Measurements from ENCODE around the gene RNF17. TPM values are rescaled to one million over a fixed set of nuclear protein-coding genes. Genes with fewer than 3 reads are reported as not detected.

RNF17 gene
- polyA plus RNA-seq, 1 experiment = not detected

GRCh38 chr13:24890256-24890655, 126.3 kb downstream of the RNF17 start:
- POLR2A ChIA-PET = no interaction called here
- no peak for TF ChIP-seq CTCF (IDR thresholded peaks at IDR 0.05; ENCODE audit: insufficient read depth, low read depth, low read length)
- peaks cover 8% of the 10 kb centered on the region for H3K36me3 ChIP-seq (ENCODE audit: control insufficient read depth, insufficient read depth, low read length)
- no peak for DNase-seq (ENCODE audit: low read depth)
- H3K4me3 ChIP-seq (ENCODE audit: low read depth, low read length) = no peak overlapping the region
- CTCF ChIA-PET = no interaction called here
- no peaks in the 10 kb centered on the region for H3K27me3 ChIP-seq (ENCODE audit: control insufficient read depth, insufficient read depth, low read length)

- POLR2A ChIA-PET = no interaction called here
- H3K27me3 ChIP-seq (ENCODE audit: control insufficient read depth, insufficient read depth, low read length) = no peaks in the 10 kb centered on the region
- peaks cover 8% of the 10 kb centered on the region for H3K36me3 ChIP-seq (ENCODE audit: control insufficient read depth, insufficient read depth, low read length)
- no peak for TF ChIP-seq CTCF (IDR thresholded peaks at IDR 0.05; ENCODE audit: insufficient read depth, low read depth, low read length)
- no peak for DNase-seq (ENCODE audit: low read depth)
- CTCF ChIA-PET = no interaction called here
- H3K4me3 ChIP-seq (ENCODE audit: low read depth, low read length) = no peak overlapping the region
Measured at GRCh38 chr13:24891476-24892108, 127.6 kb downstream of the RNF17 start.

GRCh38 chr13:24892829-24893228, 128.9 kb downstream of the RNF17 start:
- ChIA-PET POLR2A (no interaction called here), CTCF (no interaction called here)
- no peaks in the 10 kb centered on the region for H3K27me3 ChIP-seq (ENCODE audit: control insufficient read depth, insufficient read depth, low read length)
- no peak for DNase-seq (ENCODE audit: low read depth)
- H3K4me3 ChIP-seq (ENCODE audit: low read depth, low read length) = no peak overlapping the region
- TF ChIP-seq CTCF (IDR thresholded peaks at IDR 0.05; ENCODE audit: insufficient read depth, low read depth, low read length) = no peak
- peaks cover 8% of the 10 kb centered on the region for H3K36me3 ChIP-seq (ENCODE audit: control insufficient read depth, insufficient read depth, low read length)

- CTCF ChIA-PET = no interaction called here
- Histone ChIP-seq H3K36me3 (ENCODE audit: control insufficient read depth, insufficient read depth, low read length) (peaks cover 8% of the 10 kb centered on the region), H3K4me3 (ENCODE audit: low read depth, low read length) (no peak overlapping the region), H3K27me3 (ENCODE audit: control insufficient read depth, insufficient read depth, low read length) (no peaks in the 10 kb centered on the region)
- no peak for TF ChIP-seq CTCF (IDR thresholded peaks at IDR 0.05; ENCODE audit: insufficient read depth, low read depth, low read length)
- no peak for DNase-seq (ENCODE audit: low read depth)
- POLR2A ChIA-PET = no interaction called here
Measured at GRCh38 chr13:24893863-24894262, 129.9 kb downstream of the RNF17 start.

- no peak for DNase-seq (ENCODE audit: low read depth)
- POLR2A ChIA-PET = no interaction called here
- Histone ChIP-seq H3K36me3 (ENCODE audit: control insufficient read depth, insufficient read depth, low read length) (peaks cover 8% of the 10 kb centered on the region), H3K27me3 (ENCODE audit: control insufficient read depth, insufficient read depth, low read length) (no peaks in the 10 kb centered on the region), H3K4me3 (ENCODE audit: low read depth, low read length) (no peak overlapping the region)
- CTCF ChIA-PET = no interaction called here
- no peak for TF ChIP-seq CTCF (IDR thresholded peaks at IDR 0.05; ENCODE audit: insufficient read depth, low read depth, low read length)
Measured at GRCh38 chr13:24894277-24894971, 130.5 kb downstream of the RNF17 start.
